GM12878 (cell line): ENCODE data around the gene TRAPPC2B. TPM values are rescaled to one million over a fixed set of nuclear protein-coding genes. Genes with fewer than 3 reads are reported as not detected.

Experiments used
- ATAC-seq: fragments of 200-7000 bp; cut with Tn5 transposase; 3 replicates; pipeline ENCODE4 v1.9.1; 2020; ENCODE audit warnings: mild to moderate bottlenecking, moderate library complexity
- BruUV-seq: library from RNA; stranded (reverse); fragments of 400-500 nt; replicated peaks from 2 replicates; lab custom pipeline; 2021; lab: Mats Ljungman, UMichigan
- CTCF ChIA-PET: fragments of 300-600 bp; sonication (Branson Sonifier 250); formaldehyde crosslinking; extraction: SDS; loops from one replicate; lab custom pipeline; 2021; ENCODE audit warnings: inconsistent platforms; lab: Yijun Ruan, JAX
- POLR2A ChIA-PET: fragments of 350-600 bp; formaldehyde crosslinking; extraction: SDS; loops from one replicate; lab custom pipeline; 2021; ENCODE audit warnings: inconsistent platforms; lab: Charles Lee
- RAD21 ChIA-PET: fragments of 300-600 bp; sonication (Branson Sonifier 250); formaldehyde crosslinking; loops from one replicate; lab custom pipeline; 2023; ENCODE audit warnings: antibody characterized with exemption; ENCODE audit not compliant: unreplicated experiment; lab: Charles Lee
- SMC1A ChIA-PET: fragments of 300-600 bp; sonication (Branson Sonifier 250); formaldehyde crosslinking; loops from one replicate; lab custom pipeline; 2023; ENCODE audit not compliant: unreplicated experiment, uncharacterized antibody; lab: Charles Lee
- DNase-seq: peaks from one replicate; pipeline ENCODE4 v3.0.0-alpha.2; 2011; ENCODE audit warnings: low read depth, low spot score
- FAIRE-seq: peaks from 3 replicates; lab custom pipeline; 2011; peaks lifted over from hg19 to GRCh38; lab: Jason Lieb, UNC
- H2AFZ ChIP-seq: 2 replicates; pipeline ENCODE4 v1.6.0; 2011; ENCODE audit warnings: low read depth, low read length, control low read depth; ENCODE audit not compliant: control insufficient read depth
- H3K27ac ChIP-seq: 2 replicates; pipeline ENCODE4 v1.5.1; 2011; ENCODE audit warnings: control low read depth; ENCODE audit not compliant: control insufficient read depth, insufficient read depth
- H3K27me3 ChIP-seq, 2 experiments: replicated peaks in 1 of 2; 2 replicates each; pipeline versions ENCODE4 v1.6.0 to v1.6.1; 2011; ENCODE audit warnings: low read length in 1 of 2; ENCODE audit not compliant: control insufficient read depth in 2 of 2, insufficient read depth in 2 of 2
- H3K36me3 ChIP-seq, 2 experiments: 2 replicates each; pipeline ENCODE4 v1.5.1; 2011; ENCODE audit warnings: low read length in 1 of 2; ENCODE audit not compliant: control insufficient read depth in 2 of 2, insufficient read depth in 2 of 2
- H3K4me1 ChIP-seq: 2 replicates; pipeline ENCODE4 v1.6.1; 2011; ENCODE audit warnings: mild to moderate bottlenecking, low read length, moderate library complexity, mixed read lengths; ENCODE audit not compliant: control insufficient read depth, insufficient read depth
- H3K4me2 ChIP-seq: 2 replicates; pipeline ENCODE4 v1.6.0; 2011; ENCODE audit warnings: control low read depth; ENCODE audit not compliant: control insufficient read depth, insufficient read depth
- H3K4me3 ChIP-seq: fragments of 200-600 bp; sonication (generic); 2 replicates; pipeline ENCODE4 v1.5.1; 2016
- H3K79me2 ChIP-seq: 2 replicates; pipeline ENCODE4 v1.6.0; 2011; ENCODE audit warnings: low read length; ENCODE audit not compliant: control insufficient read depth, insufficient read depth
- H3K9ac ChIP-seq: 2 replicates; pipeline ENCODE4 v1.8.0; 2011; ENCODE audit warnings: low read length, control low read depth, mixed read lengths; ENCODE audit not compliant: control insufficient read depth, insufficient read depth
- H3K9me3 ChIP-seq: replicated peaks from 3 replicates; pipeline ENCODE4 v1.5.1; 2011; ENCODE audit warnings: mild to moderate bottlenecking, low read length; ENCODE audit not compliant: control insufficient read depth, insufficient read depth
- H4K20me1 ChIP-seq: 2 replicates; pipeline ENCODE4 v1.6.0; 2011; ENCODE audit not compliant: control insufficient read depth, insufficient read depth
- FOXM1 ChIP-seq: IDR thresholded peaks from 2 replicates; pipeline ENCODE4 v1.6.1; 2012; ENCODE audit warnings: low read depth, mild to moderate bottlenecking, inconsistent platforms, low read length, moderate library complexity
- HCFC1 ChIP-seq: fragments of 150-350 bp; IDR thresholded peaks from 2 replicates; pipeline ENCODE4 v1.6.1; 2014; ENCODE audit warnings: low read length
- JUNB ChIP-seq: IDR thresholded peaks from 2 replicates; pipeline ENCODE4 v1.6.1; 2016; ENCODE audit warnings: antibody characterized with exemption, mild to moderate bottlenecking
- KAT2A ChIP-seq: conservative IDR thresholded peaks from 2 replicates; pipeline ENCODE4 v1.6.1; 2011; ENCODE audit warnings: low read depth, low read length; ENCODE audit not compliant: control insufficient read depth
- MEF2A ChIP-seq: IDR thresholded peaks from 2 replicates; pipeline ENCODE4 v1.6.1; 2011; ENCODE audit warnings: low read depth, mild to moderate bottlenecking, low read length, moderate library complexity; ENCODE audit not compliant: insufficient read depth
- NR2C1 ChIP-seq: fragments of 450-650 bp; IDR thresholded peaks from 2 replicates; pipeline ENCODE4 v1.6.1; 2017; ENCODE audit warnings: antibody characterized with exemption, mild to moderate bottlenecking, moderate library complexity
- POLR2AphosphoS2 ChIP-seq: IDR thresholded peaks from 2 replicates; pipeline ENCODE4 v1.6.1; 2011; ENCODE audit warnings: low read depth, mild to moderate bottlenecking, low read length, improper control_type of control experiment, moderate library complexity
- POU2F2 ChIP-seq: IDR thresholded peaks from 3 replicates; pipeline ENCODE4 v1.6.1; 2011; ENCODE audit warnings: low read depth, mild to moderate bottlenecking, low read length, borderline replicate concordance
- RELA ChIP-seq: fragments of 450-650 bp; IDR thresholded peaks from 2 replicates; pipeline ENCODE4 v1.8.0; 2014; ENCODE audit warnings: borderline replicate concordance; ENCODE audit not compliant: partially characterized antibody
- SREBF1 ChIP-seq: IDR thresholded peaks from 2 replicates; pipeline ENCODE4 v1.6.1; 2012; ENCODE audit warnings: mild to moderate bottlenecking, low read length
- ZBTB4 ChIP-seq: fragments of 450-650 bp; formaldehyde crosslinking; IDR thresholded peaks from 2 replicates; pipeline ENCODE4 v1.4.0; 2022; ENCODE audit warnings: mild to moderate bottlenecking, moderate library complexity
- ZBTB40 ChIP-seq: fragments of 450-650 bp; IDR thresholded peaks from 2 replicates; pipeline ENCODE4 v1.6.1; 2016; ENCODE audit warnings: mild to moderate bottlenecking, moderate library complexity, borderline replicate concordance
- ZNF207 ChIP-seq: fragments of 450-650 bp; IDR thresholded peaks from 2 replicates; pipeline ENCODE4 v1.6.1; 2014; ENCODE audit warnings: antibody characterized with exemption, mild to moderate bottlenecking, borderline replicate concordance
- WGBS: methylation state at CpG from one replicate; pipeline ENCODE4 v1.1.6; 2016; ENCODE audit warnings: low lambda C conversion rate; ENCODE audit not compliant: insufficient replicate concordance, insufficient coverage; ENCODE audit errors: missing lambda C conversion rate; 5-methylcytosine and 5-hydroxymethylcytosine counted together
- in situ Hi-C: fragments of 300-500 bp; cut with MboI; formaldehyde crosslinking; loops from 9 replicates; pipeline ENCODE4 v1.14.3; 2018; ENCODE audit warnings: mixed read lengths
- intact Hi-C: fragments of 100-400 bp; cut with micrococcal nuclease; formaldehyde crosslinking; loops from one replicate; pipeline ENCODE4 v1.14.2; 2022; ENCODE audit not compliant: unreplicated experiment
- polyA plus RNA-seq, 11 experiments: library from polyadenylated mRNA; depleted of rRNA in 4 of 11; unstranded in 6 of 11; stranded (reverse) in 5 of 11; fragments of >200 nt; fragmentation: Nextera tagmentation in 4 of 11; fragmentation: Illumina TruSeq in 1 of 11; extraction: Ambion mirVana in 4 of 11; extraction: Trizol in 1 of 11; gene quantifications; 1 replicate in 1 of 11; 2 replicates in 10 of 11; pipeline versions ENCODE4 v1.2.1 to v1.2.3, GENCODE V29; 2011 to 2016; ENCODE audit warnings: inconsistent platforms in 2 of 11, missing spikeins in 2 of 11, low read depth in 1 of 11
- total RNA-seq, 4 experiments: library from RNA; depleted of rRNA in 3 of 4; stranded (reverse); fragments of >200 nt in 3 of 4; fragmentation: Illumina TruSeq in 1 of 4; extraction: Trizol in 1 of 4; gene quantifications; 2 replicates each; pipeline versions ENCODE4 v1.2.1 to v1.2.3, GENCODE V29; 2013 to 2021
- TF ChIP-seq, protein P1 (sequence below), 3 experiments: IDR thresholded peaks in 2 of 3; conservative IDR thresholded peaks in 1 of 3; 2 replicates each; pipeline ENCODE4 v1.5.1; 2011; ENCODE audit warnings: low read depth in 3 of 3, low read length in 3 of 3, mild to moderate bottlenecking in 3 of 3, control low read depth in 2 of 3, moderate library complexity in 2 of 3, inconsistent platforms in 1 of 3, mixed read lengths in 1 of 3; ENCODE audit not compliant: control insufficient read depth in 2 of 3, insufficient read depth in 1 of 3; ENCODE audit errors: extremely low read depth in 1 of 3

TRAPPC2B gene
- total and polyA plus RNA-seq, 10 of the 15 experiments (the other 5 are each of a cell fraction or from before 2014, with no cell fraction given) = 10.6 to 86.4 (median 25.6) TPM

DNA sequence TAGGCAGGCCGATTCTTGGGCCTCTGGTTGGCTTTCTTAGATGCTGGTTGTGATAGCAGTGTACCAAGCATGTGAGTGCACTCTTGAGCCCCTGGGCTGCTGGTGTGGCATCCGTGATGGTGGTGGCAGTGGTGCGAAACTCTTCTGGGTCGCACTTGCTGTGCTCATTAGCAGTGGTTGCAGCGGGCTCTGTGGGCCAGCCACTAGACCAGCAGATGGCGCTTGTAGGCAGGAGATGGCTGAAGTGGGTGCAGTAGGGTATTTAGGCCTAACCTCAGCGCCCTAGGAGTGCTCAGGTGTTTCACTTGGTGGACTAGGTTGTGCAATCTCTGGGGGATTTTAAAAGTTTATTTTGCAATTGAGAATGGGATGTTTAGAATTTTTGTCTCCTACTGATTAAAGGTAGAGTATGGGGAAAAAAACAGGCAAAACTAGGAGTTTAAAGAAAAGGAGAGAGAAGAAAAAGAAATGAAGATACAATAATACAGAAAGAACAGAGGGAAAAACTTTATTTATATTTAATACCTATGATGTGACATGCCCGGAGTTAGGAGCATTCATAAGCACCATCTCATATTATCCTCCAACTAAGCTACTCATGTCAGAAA, 43.3 kb downstream of the TRAPPC2B start:
- CTCF ChIA-PET = interaction anchor here (0.6 to 3.1 kb wide), 15 partner anchors 9 to 497 kb away, joined by 3 to 8 read pairs (median 4); partner anchors contain the start of genes TRAPPC2B, ZIM3, ZNF304 and ZNF547
- no TSS peak for BruUV-seq
- Histone ChIP-seq H4K20me1 (no peaks in the 10 kb centered on the region), H3K27ac (no peak overlapping the region), H3K4me3 (no peak overlapping the region), H3K4me1 (no peaks in the 10 kb centered on the region), H3K9me3 (no peaks in the 10 kb centered on the region; the same call in 1 of the 3 replicates), H3K4me2 (no peak overlapping the region), H3K9ac (no peak overlapping the region), H3K27me3 (no peaks in the 10 kb centered on the region), H3K36me3 (0 out of 4 replicates have a peak, but pooled peaks cover 0 to 3% of the 10 kb centered on the region in 2 experiments), H2AFZ (no peak overlapping the region; the same call in 1 of the 2 replicates), H3K79me2 (peaks cover 4% of the 10 kb centered on the region)
- FAIRE-seq = no peak
- peak; percentile 85 for ATAC-seq
- SMC1A ChIA-PET = interaction anchor here (0.6 to 2.0 kb wide), 4 partner anchors 12 to 412 kb away, joined by 3 to 9 read pairs (median 4); partner anchors contain the start of gene ZNF548
- WGBS = under 1% methylated on average over 8 of the region's 8 CpGs
- in situ Hi-C loops = no loop called here
- peak; percentile 17 for DNase-seq
- intact Hi-C loops = loop anchor here (2.0 to 10.0 kb wide), 2 partner anchors 172 to 478 kb away; partner anchors contain the start of genes ZNF416 and ZNF814
- RAD21 ChIA-PET = no interaction called here
- POLR2A ChIA-PET = no interaction called here
- TF ChIP-seq SREBF1 (no peak), POLR2AphosphoS2 (no peak), ZNF207 (no peak), RELA (peak; percentile 25), ZBTB40 (no peak), ZBTB4 (CRISPR knock-in tag) (no peak), MEF2A (no peak), JUNB (no peak), POU2F2 (no peak), HCFC1 (no peak), NR2C1 (no peak), KAT2A (no peak), FOXM1 (no peak)
- TF ChIP-seq, protein P1, sequence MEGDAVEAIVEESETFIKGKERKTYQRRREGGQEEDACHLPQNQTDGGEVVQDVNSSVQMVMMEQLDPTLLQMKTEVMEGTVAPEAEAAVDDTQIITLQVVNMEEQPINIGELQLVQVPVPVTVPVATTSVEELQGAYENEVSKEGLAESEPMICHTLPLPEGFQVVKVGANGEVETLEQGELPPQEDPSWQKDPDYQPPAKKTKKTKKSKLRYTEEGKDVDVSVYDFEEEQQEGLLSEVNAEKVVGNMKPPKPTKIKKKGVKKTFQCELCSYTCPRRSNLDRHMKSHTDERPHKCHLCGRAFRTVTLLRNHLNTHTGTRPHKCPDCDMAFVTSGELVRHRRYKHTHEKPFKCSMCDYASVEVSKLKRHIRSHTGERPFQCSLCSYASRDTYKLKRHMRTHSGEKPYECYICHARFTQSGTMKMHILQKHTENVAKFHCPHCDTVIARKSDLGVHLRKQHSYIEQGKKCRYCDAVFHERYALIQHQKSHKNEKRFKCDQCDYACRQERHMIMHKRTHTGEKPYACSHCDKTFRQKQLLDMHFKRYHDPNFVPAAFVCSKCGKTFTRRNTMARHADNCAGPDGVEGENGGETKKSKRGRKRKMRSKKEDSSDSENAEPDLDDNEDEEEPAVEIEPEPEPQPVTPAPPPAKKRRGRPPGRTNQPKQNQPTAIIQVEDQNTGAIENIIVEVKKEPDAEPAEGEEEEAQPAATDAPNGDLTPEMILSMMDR (IDR thresholded peaks at IDR 0.05 in 2 of 3, conservative IDR thresholded peaks at IDR 0.05 in 1 of 3; ENCODE audit: control insufficient read depth in 2 of 3, extremely low read depth in 1 of 3, insufficient read depth in 1 of 3, low read depth in 3 of 3, low read length in 3 of 3) = peak; percentile 70 to 89 (median 88)
